Spleen (tissue), 7 donors: ENCODE data around the gene CELF1.

ENCODE experiments used
- CTCF ChIP-seq, 11 experiments: fragments of 200-600 bp in 7 of 11; fragments of 450-650 bp in 4 of 11; sonication (generic) in 4 of 11; IDR thresholded peaks in 8 of 11; conservative IDR thresholded peaks in 3 of 11; 1 replicate in 7 of 11; 2 replicates in 4 of 11; pipeline versions ENCODE4 v1.4.0 to v1.8.0; 2016 to 2021; ENCODE audit warnings: antibody characterized with exemption in 11 of 11, inconsistent platforms in 4 of 11, mild to moderate bottlenecking in 1 of 11
- POLR2A ChIP-seq, 3 donors: fragments of 450-650 bp; IDR thresholded peaks; one replicate each; pipeline ENCODE4 v1.5.1; 2017; ENCODE audit warnings: antibody characterized with exemption in 3 of 3, mild to moderate bottlenecking in 1 of 3
- donor health status: DM: no; HTN: no; CAD: no; lungs with moderate emphysema.
- donor health status: DM: no; HTN: no; CAD: no.
- donor health status: DM: no; HTN: no; CAD: no.

- no peak for TF ChIP-seq CTCF (IDR thresholded peaks at IDR 0.05 in 8 of 11, conservative IDR thresholded peaks at IDR 0.05 in 3 of 11)
- TF ChIP-seq POLR2A (IDR thresholded peaks at IDR 0.05): no peak
Observed at GRCh38 chr11:47589584-47589976, 36.6 kb upstream of the CELF1 start.
